Glutamatergic neuron (in vitro differentiated cells): ENCODE measurements around the gene MIPOL1. TPM values are rescaled to one million over a fixed set of nuclear protein-coding genes. Genes with fewer than 3 reads are reported as not detected.
"Not testable (repeated sequence)": the region's sequence is repeated elsewhere in the genome, so short reads cannot be mapped to it uniquely, and the experiment has no call there.

Source experiments
- DNase-seq: peaks from one replicate; pipeline ENCODE4 v3.0.0; 2022
- H3K27ac Mint-ChIP-seq: one replicate; pipeline ENCODE4 v1.8.0; 2020; ENCODE audit warnings: mild to moderate bottlenecking, mixed read lengths, inconsistent platforms; ENCODE audit not compliant: unreplicated experiment
- H3K27me3 Mint-ChIP-seq: one replicate; pipeline ENCODE4 v1.8.0; 2020; ENCODE audit warnings: mild to moderate bottlenecking, moderate library complexity, mixed read lengths, inconsistent platforms; ENCODE audit not compliant: unreplicated experiment
- H3K36me3 Mint-ChIP-seq: one replicate; pipeline ENCODE4 v1.8.0; 2020; ENCODE audit warnings: mild to moderate bottlenecking, mixed read lengths, inconsistent platforms; ENCODE audit not compliant: unreplicated experiment
- H3K4me1 Mint-ChIP-seq: one replicate; pipeline ENCODE4 v1.8.0; 2020; ENCODE audit warnings: mild to moderate bottlenecking, low read depth, mixed read lengths, inconsistent platforms; ENCODE audit not compliant: unreplicated experiment
- H3K4me3 Mint-ChIP-seq: one replicate; pipeline ENCODE4 v1.8.0; 2020; ENCODE audit warnings: mild to moderate bottlenecking, mixed read lengths, inconsistent platforms; ENCODE audit not compliant: unreplicated experiment
- H3K9me3 Mint-ChIP-seq: one replicate; pipeline ENCODE4 v1.8.0; 2020; ENCODE audit warnings: mild to moderate bottlenecking, moderate library complexity, mixed read lengths, inconsistent platforms; ENCODE audit not compliant: unreplicated experiment
- CTCF ChIP-seq: fragments of 200-600 bp; sonication (generic); IDR thresholded peaks from one replicate; pipeline ENCODE4 v1.5.0; 2021; ENCODE audit not compliant: partially characterized antibody, unreplicated experiment
- total RNA-seq: library from RNA; stranded (reverse); fragmentation: NEBNext Ultra II Directional; extraction: Animal tissue kit (Norgen Biotek cat#: 25700); gene quantifications from one replicate; pipeline ENCODE4 v1.2.1, GENCODE V29; 2021; ENCODE audit not compliant: unreplicated experiment

The MIPOL1 gene
- total RNA-seq, 1 donor from 2014 or later, result 14.5 TPM

- no peak overlapping the region for H3K4me3 Mint-ChIP-seq
- no peak for DNase-seq
- no peaks in the 10 kb centered on the region for H3K9me3 Mint-ChIP-seq
- H3K36me3 Mint-ChIP-seq, result no peaks in the 10 kb centered on the region
- H3K4me1 Mint-ChIP-seq, result no peaks in the 10 kb centered on the region
- TF ChIP-seq CTCF, result no peak
- H3K27ac Mint-ChIP-seq, result no peak overlapping the region
- no peaks in the 10 kb centered on the region for H3K27me3 Mint-ChIP-seq
Measured at GRCh38 chr14:37186865-37187264, 10.9 kb upstream of the MIPOL1 start.

- H3K4me1 Mint-ChIP-seq, result no peaks in the 10 kb centered on the region
- H3K9me3 Mint-ChIP-seq, result no peaks in the 10 kb centered on the region
- no peaks in the 10 kb centered on the region for H3K27me3 Mint-ChIP-seq
- H3K27ac Mint-ChIP-seq, result no peak overlapping the region
- no peak for DNase-seq
- H3K36me3 Mint-ChIP-seq, result no peaks in the 10 kb centered on the region
- H3K4me3 Mint-ChIP-seq, result no peak overlapping the region
- TF ChIP-seq CTCF, result no peak
Measured at GRCh38 chr14:37187294-37187693, 10.4 kb upstream of the MIPOL1 start.

GRCh38 chr14:37187840-37188577, 9.7 kb upstream of the MIPOL1 start:
- not testable (repeated sequence) for H3K27ac Mint-ChIP-seq

GRCh38 chr14:37189733-37190132, 8.0 kb upstream of the MIPOL1 start:
- not testable (repeated sequence) for H3K4me1 Mint-ChIP-seq, H3K27me3 Mint-ChIP-seq, H3K27ac Mint-ChIP-seq, H3K4me3 Mint-ChIP-seq, H3K9me3 Mint-ChIP-seq, DNase-seq, H3K36me3 Mint-ChIP-seq

More at GRCh38 chr14:37187840-37188577, 9.7 kb upstream of the MIPOL1 start:
- H3K27me3 Mint-ChIP-seq, H3K36me3 Mint-ChIP-seq, H3K4me3 Mint-ChIP-seq, H3K9me3 Mint-ChIP-seq, DNase-seq, H3K4me1 Mint-ChIP-seq: not testable (repeated sequence)

GRCh38 chr14:37194698-37195097, 3.0 kb upstream of the MIPOL1 start:
- TF ChIP-seq CTCF, result no peak
- H3K9me3 Mint-ChIP-seq, result no peaks in the 10 kb centered on the region
- H3K36me3 Mint-ChIP-seq, result no peaks in the 10 kb centered on the region
- H3K27ac Mint-ChIP-seq, result no peak overlapping the region
- H3K27me3 Mint-ChIP-seq, result no peaks in the 10 kb centered on the region
- no peak for DNase-seq
- H3K4me1 Mint-ChIP-seq, result no peaks in the 10 kb centered on the region
- no peak overlapping the region for H3K4me3 Mint-ChIP-seq

- no peak overlapping the region for H3K27ac Mint-ChIP-seq
- no peaks in the 10 kb centered on the region for H3K27me3 Mint-ChIP-seq
- H3K4me3 Mint-ChIP-seq, result no peak overlapping the region
- H3K4me1 Mint-ChIP-seq, result no peaks in the 10 kb centered on the region
- H3K36me3 Mint-ChIP-seq, result no peaks in the 10 kb centered on the region
- no peaks in the 10 kb centered on the region for H3K9me3 Mint-ChIP-seq
- no peak for DNase-seq
- TF ChIP-seq CTCF, result no peak
Measured at GRCh38 chr14:37195327-37195726, 2.4 kb upstream of the MIPOL1 start.
